ENCODE measurements around the gene GNB1. TPM values are rescaled to one million over a fixed set of nuclear protein-coding genes. Genes with fewer than 3 reads are reported as not detected.
"Not testable (repeated sequence)": the region's sequence is repeated elsewhere in the genome, so short reads cannot be mapped to it uniquely, and the experiment has no call there.

GNB1 gene
- total RNA-seq, 1 experiment from 2014 or later: 400 TPM

GRCh38 chr1:1741013-1741412 is 149.9 kb downstream of the GNB1 start:
- H3T11ph ChIP-seq (ENCODE audit: low read length); H2BK12ac ChIP-seq (ENCODE audit: insufficient read length, low read depth, low read length); H3K4me2 ChIP-seq (ENCODE audit: insufficient read depth, insufficient read length, low read length); H2BK15ac ChIP-seq (ENCODE audit: low read depth, low read length); H3K18ac ChIP-seq (ENCODE audit: insufficient read length, low read depth, low read length); H3K27me3 ChIP-seq (ENCODE audit: insufficient read depth, low read length); H3K27ac ChIP-seq (ENCODE audit: insufficient read length, low read depth, low read length); H3K9ac ChIP-seq (ENCODE audit: extremely low read depth, insufficient read length, low read length); H4K91ac ChIP-seq (ENCODE audit: insufficient read length, low read depth, low read length); H3K14ac ChIP-seq (ENCODE audit: insufficient read depth, low read length); H2BK120ac ChIP-seq (ENCODE audit: low read depth, low read length, poor library complexity, severe bottlenecking); H3K4me1 ChIP-seq (ENCODE audit: insufficient read depth, low read length); H3K9me3 ChIP-seq (ENCODE audit: control insufficient read depth, low read depth, low read length); H3K79me2 ChIP-seq (ENCODE audit: insufficient read depth, low read length); H2AK5ac ChIP-seq (ENCODE audit: insufficient read length, low read length); H2AFZ ChIP-seq (ENCODE audit: low read length); H3K4ac ChIP-seq (ENCODE audit: low read depth, low read length); H3K4me3 Mint-ChIP-seq; H2BK5ac ChIP-seq (ENCODE audit: insufficient read length, low read length); H3K4me1 Mint-ChIP-seq; H4K20me1 ChIP-seq (ENCODE audit: control insufficient read depth, insufficient read depth, insufficient read length); H3K23me2 ChIP-seq (ENCODE audit: insufficient read length, low read depth, low read length, poor library complexity, severe bottlenecking); H3K27me3 Mint-ChIP-seq (ENCODE audit: low read depth); H4K8ac ChIP-seq (replicated peaks; ENCODE audit: insufficient read length, low read depth, low read length); H4K5ac ChIP-seq (ENCODE audit: insufficient read length, low read depth, low read length); H3K23ac ChIP-seq (ENCODE audit: insufficient read length, low read depth, low read length); DNase-seq; H3K79me1 ChIP-seq (ENCODE audit: insufficient read depth, low read depth, low read length, poor library complexity, severe bottlenecking); H3K9me3 Mint-ChIP-seq; H3K27ac Mint-ChIP-seq; H2BK20ac ChIP-seq (ENCODE audit: low read depth, low read length, poor library complexity, severe bottlenecking); H3K56ac ChIP-seq (ENCODE audit: insufficient read length, low read depth, low read length): not testable (repeated sequence)
- WGBS (ENCODE audit: extremely low coverage, insufficient read length, low lambda C conversion rate): no CpG with 5 or more reads among the region's 12 CpGs
- H3K36me3 Mint-ChIP-seq (ENCODE audit: insufficient read depth in 1 of 3, low read depth in 3 of 3): peaks cover 5 to 19% (median 15%) of the 10 kb centered on the region in 3 experiments; a peak in 6 of 7 replicates

- not testable (repeated sequence) for H4K5ac ChIP-seq (ENCODE audit: insufficient read length, low read depth, low read length); H3K14ac ChIP-seq (ENCODE audit: insufficient read depth, low read length); H2BK12ac ChIP-seq (ENCODE audit: insufficient read length, low read depth, low read length); H3K4me3 Mint-ChIP-seq; H3K4ac ChIP-seq (ENCODE audit: low read depth, low read length); H3K27me3 ChIP-seq (ENCODE audit: insufficient read depth, low read length); H3K9me3 ChIP-seq (ENCODE audit: control insufficient read depth, low read depth, low read length); H2BK20ac ChIP-seq (ENCODE audit: low read depth, low read length, poor library complexity, severe bottlenecking); H2BK15ac ChIP-seq (ENCODE audit: low read depth, low read length); H2BK120ac ChIP-seq (ENCODE audit: low read depth, low read length, poor library complexity, severe bottlenecking); H4K8ac ChIP-seq (replicated peaks; ENCODE audit: insufficient read length, low read depth, low read length); H3K9ac ChIP-seq (ENCODE audit: extremely low read depth, insufficient read length, low read length); H3K27ac ChIP-seq (ENCODE audit: insufficient read length, low read depth, low read length); H3K18ac ChIP-seq (ENCODE audit: insufficient read length, low read depth, low read length); H3K27ac Mint-ChIP-seq; H3K9me3 Mint-ChIP-seq; H3K23me2 ChIP-seq (ENCODE audit: insufficient read length, low read depth, low read length, poor library complexity, severe bottlenecking); H3K4me2 ChIP-seq (ENCODE audit: insufficient read depth, insufficient read length, low read length); H3K79me1 ChIP-seq (ENCODE audit: insufficient read depth, low read depth, low read length, poor library complexity, severe bottlenecking); H3K56ac ChIP-seq (ENCODE audit: insufficient read length, low read depth, low read length); DNase-seq; H3K4me1 ChIP-seq (ENCODE audit: insufficient read depth, low read length); H2AFZ ChIP-seq (ENCODE audit: low read length); H3K23ac ChIP-seq (ENCODE audit: insufficient read length, low read depth, low read length); H3K4me1 Mint-ChIP-seq; H3T11ph ChIP-seq (ENCODE audit: low read length); H4K91ac ChIP-seq (ENCODE audit: insufficient read length, low read depth, low read length); H2AK5ac ChIP-seq (ENCODE audit: insufficient read length, low read length); H4K20me1 ChIP-seq (ENCODE audit: control insufficient read depth, insufficient read depth, insufficient read length); H3K27me3 Mint-ChIP-seq (ENCODE audit: low read depth); H3K79me2 ChIP-seq (ENCODE audit: insufficient read depth, low read length); H2BK5ac ChIP-seq (ENCODE audit: insufficient read length, low read length)
- peaks cover 5 to 30% (median 27%) of the 10 kb centered on the region in 3 experiments; a peak in 6 of 7 replicates for H3K36me3 Mint-ChIP-seq (ENCODE audit: insufficient read depth in 1 of 3, low read depth in 3 of 3)
- WGBS (ENCODE audit: extremely low coverage, insufficient read length, low lambda C conversion rate): no CpG with 5 or more reads among the region's 22 CpGs
Observed at GRCh38 chr1:1738799-1739337, 152.0 kb downstream of the GNB1 start.

Measured in H9 (cell line).